K562 (cell line): ENCODE data around the gene OSM. TPM values are rescaled to one million over a fixed set of nuclear protein-coding genes. Genes with fewer than 3 reads are reported as not detected.

Experiments used
- ATAC-seq: fragments of 200-7000 bp; cut with Tn5 transposase; 3 replicates; pipeline ENCODE4 v1.9.1; 2020; ENCODE audit warnings: moderate library complexity
- BruUV-seq: library from RNA; stranded (reverse); fragments of 400-500 nt; replicated peaks from 2 replicates; lab custom pipeline; 2021; lab: Mats Ljungman, UMichigan
- CTCF ChIA-PET: fragments of 300-600 bp; formaldehyde crosslinking; extraction: SDS; loops from one replicate; lab custom pipeline; 2021; ENCODE audit warnings: low intra/inter-chr PET ratio; lab: Yijun Ruan, JAX
- POLR2A ChIA-PET: fragments of 300-600, 350-650 bp; sonication (Branson Sonifier 250); formaldehyde crosslinking; extraction: SDS; loops from one replicate; lab custom pipeline; 2021; ENCODE audit warnings: antibody characterized with exemption, inconsistent platforms; lab: Yijun Ruan, JAX
- DNase-seq, 4 experiments: peaks; one replicate each; pipeline versions ENCODE4 v3.0.0 to v3.0.0-alpha.2; 2011 to 2018; ENCODE audit warnings: low spot score in 3 of 4, mixed read lengths in 3 of 4; ENCODE audit errors: extremely low read depth in 1 of 4
- FAIRE-seq: peaks from 2 replicates; lab custom pipeline; 2011; peaks lifted over from hg19 to GRCh38; lab: Jason Lieb, UNC
- H2AFZ ChIP-seq: 2 replicates; pipeline ENCODE4 v1.6.0; 2011; ENCODE audit warnings: low read depth, low read length, control low read depth, inconsistent platforms
- H3K27ac ChIP-seq: fragments of 200-600 bp; 3 replicates; pipeline ENCODE4 v1.8.0; 2011; ENCODE audit warnings: low read depth, mild to moderate bottlenecking, control low read depth, inconsistent platforms, low read length, moderate library complexity, mixed read lengths; ENCODE audit errors: extremely low read depth
- H3K27me3 ChIP-seq, 2 experiments: fragments of 300-600 bp in 1 of 2; 2 replicates in 1 of 2; 3 replicates in 1 of 2; pipeline versions ENCODE4 v1.6.0 to v1.8.0; 2011; ENCODE audit warnings: inconsistent platforms in 2 of 2, low read length in 2 of 2, mild to moderate bottlenecking in 1 of 2, mixed read lengths in 1 of 2, moderate library complexity in 1 of 2; ENCODE audit not compliant: control insufficient read depth in 2 of 2, insufficient read depth in 2 of 2
- H3K36me3 ChIP-seq: fragments of 300-600 bp; 3 replicates; pipeline ENCODE4 v1.8.0; 2011; ENCODE audit warnings: mild to moderate bottlenecking, low read length, inconsistent platforms; ENCODE audit not compliant: control insufficient read depth, insufficient read depth
- H3K4me1 ChIP-seq, 2 experiments: fragments of 200-600 bp in 1 of 2; replicated peaks in 1 of 2; 2 replicates in 1 of 2; 3 replicates in 1 of 2; pipeline versions ENCODE4 v1.5.1 to v1.8.0; 2011; ENCODE audit warnings: inconsistent platforms in 2 of 2, low read length in 2 of 2, mild to moderate bottlenecking in 1 of 2, mixed read lengths in 1 of 2, moderate library complexity in 1 of 2; ENCODE audit not compliant: control insufficient read depth in 2 of 2, insufficient read depth in 2 of 2
- H3K4me2 ChIP-seq: 2 replicates; pipeline ENCODE4 v1.6.1; 2011; ENCODE audit warnings: low read length, control low read depth, inconsistent platforms, mixed read lengths; ENCODE audit not compliant: insufficient read depth
- H3K4me3 ChIP-seq: fragments of 200-600 bp; sonication (generic), shearing (Covaris generic); 2 replicates; pipeline ENCODE4 v1.5.1; 2016; ENCODE audit warnings: control low read depth, inconsistent platforms
- H3K79me2 ChIP-seq: fragments of 200-600 bp; 3 replicates; pipeline ENCODE4 v1.8.0; 2011; ENCODE audit warnings: low read length, inconsistent platforms; ENCODE audit not compliant: control insufficient read depth, insufficient read depth
- H3K9ac ChIP-seq, 2 experiments: 2 replicates each; pipeline versions ENCODE4 v1.6.0 to v1.6.1; 2011; ENCODE audit warnings: low read depth in 2 of 2, low read length in 2 of 2, control low read depth in 1 of 2, inconsistent platforms in 1 of 2, mild to moderate bottlenecking in 1 of 2, mixed read lengths in 1 of 2; ENCODE audit not compliant: insufficient read depth in 1 of 2
- H3K9me1 ChIP-seq: one replicate; pipeline ENCODE4 v1.6.0; 2011; ENCODE audit warnings: inconsistent platforms, mild to moderate bottlenecking, low read length, moderate library complexity; ENCODE audit not compliant: control insufficient read depth, insufficient read depth
- H3K9me3 ChIP-seq: replicated peaks from 2 replicates; pipeline ENCODE4 v1.5.1; 2011; ENCODE audit warnings: low read depth, low read length, inconsistent platforms; ENCODE audit not compliant: control insufficient read depth, insufficient read depth
- H4K20me1 ChIP-seq: replicated peaks from 2 replicates; pipeline ENCODE4 v1.6.1; 2011; ENCODE audit warnings: low read length, inconsistent platforms, mixed read lengths; ENCODE audit not compliant: control insufficient read depth, insufficient read depth
- CSDE1 ChIP-seq, 2 experiments: fragments of 450-650 bp; IDR thresholded peaks; 2 replicates each; pipeline ENCODE4 v1.6.1; 2016; ENCODE audit warnings: mild to moderate bottlenecking in 1 of 2
- DDX20 ChIP-seq: fragments of 450-650 bp; IDR thresholded peaks from 2 replicates; pipeline ENCODE4 v1.6.1; 2016; ENCODE audit warnings: missing genetic modification characterization, low read depth, mild to moderate bottlenecking, missing compliant biosample characterization, moderate library complexity
- EP300 ChIP-seq: IDR thresholded peaks from 2 replicates; pipeline ENCODE4 v1.6.1; 2012; ENCODE audit warnings: low read length, improper control_type of control experiment
- FOXP1 ChIP-seq: sonication (generic); formaldehyde crosslinking; IDR thresholded peaks from 2 replicates; pipeline ENCODE4 v1.8.0; 2022; ENCODE audit warnings: mild to moderate bottlenecking, missing genetic modification reagents
- GTF2F1 ChIP-seq: IDR thresholded peaks from 2 replicates; pipeline ENCODE4 v1.6.1; 2011; ENCODE audit warnings: low read depth, low read length, improper control_type of control experiment
- HDAC2 ChIP-seq: fragments of 450-650 bp; IDR thresholded peaks from 2 replicates; pipeline ENCODE4 v1.6.1; 2016; ENCODE audit warnings: mild to moderate bottlenecking
- KLF13 ChIP-seq: fragments of 450-650 bp; IDR thresholded peaks from 2 replicates; pipeline ENCODE4 v1.6.1; 2016; ENCODE audit warnings: missing genetic modification characterization, low read depth, mild to moderate bottlenecking, missing compliant biosample characterization, moderate library complexity, borderline replicate concordance
- POLR2H ChIP-seq: IDR thresholded peaks from 2 replicates; pipeline ENCODE4 v1.6.1; 2016; ENCODE audit warnings: missing genetic modification characterization, low read depth, mild to moderate bottlenecking, control low read depth, missing compliant biosample characterization, moderate library complexity
- RBM25 ChIP-seq: fragments of 200-400 bp; formaldehyde crosslinking; IDR thresholded peaks from 2 replicates; pipeline ENCODE4 v1.6.1; 2018; ENCODE audit warnings: low read length, low read depth, moderate library complexity; ENCODE audit not compliant: severe bottlenecking
- SP1 ChIP-seq: sonication (generic); formaldehyde crosslinking; IDR thresholded peaks from 2 replicates; pipeline ENCODE4 v1.8.1; 2022; ENCODE audit warnings: mild to moderate bottlenecking, missing genetic modification reagents
- ZFP36 ChIP-seq: fragments of 150-350 bp; IDR thresholded peaks from 2 replicates; pipeline ENCODE4 v1.6.1; 2018; ENCODE audit warnings: low read length, low read depth; ENCODE audit not compliant: partially characterized antibody
- ZNF134 ChIP-seq: fragments of 250-450 bp; sonication (Bioruptor Pico); conservative IDR thresholded peaks from 2 replicates; pipeline ENCODE4 v1.4.0; 2020
- ZNF445 ChIP-seq: fragments of 250-450 bp; sonication (Bioruptor Pico); IDR thresholded peaks from 2 replicates; pipeline ENCODE4 v1.4.0; 2020; ENCODE audit warnings: low read depth, mild to moderate bottlenecking, moderate library complexity
- ZNF512 ChIP-seq: IDR thresholded peaks from 2 replicates; pipeline ENCODE4 v1.6.1; 2016; ENCODE audit warnings: missing genetic modification characterization, missing compliant biosample characterization
- ZNF586 ChIP-seq: fragments of 450-650 bp; formaldehyde crosslinking; conservative IDR thresholded peaks from 2 replicates; pipeline ENCODE4 v1.4.0; 2020; ENCODE audit warnings: mild to moderate bottlenecking, moderate library complexity
- WGBS: fragments of 100-300 bp; shearing (Covaris generic); methylation state at CpG from one replicate; pipeline ENCODE4 v1.1.6; 2016; ENCODE audit warnings: low coverage, mixed read lengths; ENCODE audit not compliant: insufficient coverage; ENCODE audit errors: missing lambda C conversion rate; 5-methylcytosine and 5-hydroxymethylcytosine counted together
- in situ Hi-C: fragments of 300-500 bp; cut with MboI; formaldehyde crosslinking; loops from 4 replicates; pipeline ENCODE4 v1.15.0; 2018; ENCODE audit warnings: inconsistent platforms, mixed read lengths
- intact Hi-C: fragments of 100-400 bp; cut with micrococcal nuclease; formaldehyde crosslinking; loops from 2 replicates; pipeline ENCODE4 v1.14.2; 2022
- polyA plus RNA-seq, 8 experiments: library from polyadenylated mRNA; depleted of rRNA in 4 of 8; stranded (reverse) in 5 of 8; unstranded in 3 of 8; fragments of >200 nt; fragmentation: Nextera tagmentation in 2 of 8; fragmentation: Illumina TruSeq in 1 of 8; extraction: Ambion mirVana in 2 of 8; extraction: Trizol in 1 of 8; gene quantifications; 2 replicates each; pipeline versions ENCODE4 v1.2.1 to v1.2.3, GENCODE V29; 2011 to 2014; ENCODE audit warnings: inconsistent platforms in 1 of 8, missing spikeins in 1 of 8
- total RNA-seq, 7 experiments: library from RNA; depleted of rRNA in 6 of 7; stranded (reverse); fragments of >200 nt in 6 of 7; fragmentation: Illumina TruSeq in 2 of 7; extraction: Trizol in 2 of 7; gene quantifications; 2 replicates each; pipeline versions ENCODE4 v1.2.1 to v1.2.3, GENCODE V29; 2011 to 2021; ENCODE audit warnings: low replicate concordance in 1 of 7
- TF ChIP-seq, protein P1 (sequence below): sonication (generic); formaldehyde crosslinking; IDR thresholded peaks from 2 replicates; pipeline ENCODE4 v1.4.0; 2020; ENCODE audit warnings: mild to moderate bottlenecking, missing genetic modification reagents
- TF ChIP-seq, protein P2 (sequence below): fragments of 250-450 bp; sonication (Bioruptor Pico); IDR thresholded peaks from 2 replicates; pipeline ENCODE4 v1.4.0; 2020; ENCODE audit warnings: mild to moderate bottlenecking, moderate library complexity, borderline replicate concordance

OSM gene
- total and polyA plus RNA-seq, 9 of the 15 experiments (the other 6 are each of a cell fraction or from before 2014, with no cell fraction given): 0.22 TPM; not detected in 8

DNA sequence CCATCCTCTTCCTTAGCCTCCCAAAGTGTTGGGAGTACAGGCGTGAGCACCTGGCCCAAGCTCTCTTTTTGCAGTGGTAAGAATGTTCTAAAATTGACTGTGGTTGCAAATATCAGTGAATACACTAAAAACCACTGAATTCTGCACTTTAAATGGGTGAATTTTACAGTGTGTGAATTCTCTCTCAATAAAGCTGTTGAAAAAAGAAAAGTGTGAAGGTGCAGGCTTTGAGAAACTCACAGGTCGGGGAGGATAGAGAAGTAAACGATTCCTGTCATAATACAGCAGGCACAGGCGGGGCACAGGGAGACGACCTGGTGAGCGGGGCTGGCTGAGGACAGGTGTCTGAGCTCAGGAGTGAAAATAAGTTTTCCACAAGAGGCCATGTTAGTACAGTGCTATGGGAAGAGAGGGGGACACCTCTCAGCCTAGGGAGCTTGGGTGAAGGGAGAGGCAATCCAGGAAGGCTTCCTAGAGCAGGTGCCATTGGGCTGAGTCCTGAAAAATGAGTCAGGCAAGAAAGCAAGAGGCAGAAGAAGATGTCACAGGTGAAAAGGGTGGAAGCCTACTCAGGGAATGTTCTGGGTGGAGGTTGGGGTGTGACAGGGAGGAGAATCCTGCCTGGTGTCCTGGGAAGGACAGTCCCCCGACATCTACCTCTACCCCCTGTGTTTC is 46.2 kb downstream of the OSM start:
- intact Hi-C loops (no loop called here), in situ Hi-C loops (no loop called here)
- TF ChIP-seq RBM25: peak; percentile 12
- TF ChIP-seq SP1 (CRISPR knock-in tag): no peak
- TF ChIP-seq ZFP36: peak; percentile 91
- no peak for TF ChIP-seq DDX20 (tag)
- no peak for TF ChIP-seq KLF13 (tag)
- no peak for TF ChIP-seq ZNF134 (CRISPR knock-in tag)
- no peak for TF ChIP-seq EP300
- TF ChIP-seq ZNF445 (CRISPR knock-in tag): no peak
- no peak for TF ChIP-seq POLR2H (tag)
- no peak for TF ChIP-seq ZNF586 (CRISPR knock-in tag)
- no peak for TF ChIP-seq CSDE1 (IDR thresholded peaks at IDR 0.05)
- no peak for TF ChIP-seq GTF2F1
- TF ChIP-seq ZNF512 (tag): no peak
- no peak for TF ChIP-seq FOXP1 (CRISPR knock-in tag)
- TF ChIP-seq, protein P1, sequence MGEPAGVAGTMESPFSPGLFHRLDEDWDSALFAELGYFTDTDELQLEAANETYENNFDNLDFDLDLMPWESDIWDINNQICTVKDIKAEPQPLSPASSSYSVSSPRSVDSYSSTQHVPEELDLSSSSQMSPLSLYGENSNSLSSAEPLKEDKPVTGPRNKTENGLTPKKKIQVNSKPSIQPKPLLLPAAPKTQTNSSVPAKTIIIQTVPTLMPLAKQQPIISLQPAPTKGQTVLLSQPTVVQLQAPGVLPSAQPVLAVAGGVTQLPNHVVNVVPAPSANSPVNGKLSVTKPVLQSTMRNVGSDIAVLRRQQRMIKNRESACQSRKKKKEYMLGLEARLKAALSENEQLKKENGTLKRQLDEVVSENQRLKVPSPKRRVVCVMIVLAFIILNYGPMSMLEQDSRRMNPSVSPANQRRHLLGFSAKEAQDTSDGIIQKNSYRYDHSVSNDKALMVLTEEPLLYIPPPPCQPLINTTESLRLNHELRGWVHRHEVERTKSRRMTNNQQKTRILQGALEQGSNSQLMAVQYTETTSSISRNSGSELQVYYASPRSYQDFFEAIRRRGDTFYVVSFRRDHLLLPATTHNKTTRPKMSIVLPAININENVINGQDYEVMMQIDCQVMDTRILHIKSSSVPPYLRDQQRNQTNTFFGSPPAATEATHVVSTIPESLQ: no peak
- TF ChIP-seq HDAC2: no peak
- TF ChIP-seq, protein P2, sequence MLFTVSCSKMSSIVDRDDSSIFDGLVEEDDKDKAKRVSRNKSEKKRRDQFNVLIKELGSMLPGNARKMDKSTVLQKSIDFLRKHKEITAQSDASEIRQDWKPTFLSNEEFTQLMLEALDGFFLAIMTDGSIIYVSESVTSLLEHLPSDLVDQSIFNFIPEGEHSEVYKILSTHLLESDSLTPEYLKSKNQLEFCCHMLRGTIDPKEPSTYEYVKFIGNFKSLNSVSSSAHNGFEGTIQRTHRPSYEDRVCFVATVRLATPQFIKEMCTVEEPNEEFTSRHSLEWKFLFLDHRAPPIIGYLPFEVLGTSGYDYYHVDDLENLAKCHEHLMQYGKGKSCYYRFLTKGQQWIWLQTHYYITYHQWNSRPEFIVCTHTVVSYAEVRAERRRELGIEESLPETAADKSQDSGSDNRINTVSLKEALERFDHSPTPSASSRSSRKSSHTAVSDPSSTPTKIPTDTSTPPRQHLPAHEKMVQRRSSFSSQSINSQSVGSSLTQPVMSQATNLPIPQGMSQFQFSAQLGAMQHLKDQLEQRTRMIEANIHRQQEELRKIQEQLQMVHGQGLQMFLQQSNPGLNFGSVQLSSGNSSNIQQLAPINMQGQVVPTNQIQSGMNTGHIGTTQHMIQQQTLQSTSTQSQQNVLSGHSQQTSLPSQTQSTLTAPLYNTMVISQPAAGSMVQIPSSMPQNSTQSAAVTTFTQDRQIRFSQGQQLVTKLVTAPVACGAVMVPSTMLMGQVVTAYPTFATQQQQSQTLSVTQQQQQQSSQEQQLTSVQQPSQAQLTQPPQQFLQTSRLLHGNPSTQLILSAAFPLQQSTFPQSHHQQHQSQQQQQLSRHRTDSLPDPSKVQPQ (CRISPR knock-in tag): no peak
- no peak for FAIRE-seq
- Histone ChIP-seq H3K36me3 (no peaks in the 10 kb centered on the region), H3K9ac (no peak overlapping the region), H3K79me2 (no peaks in the 10 kb centered on the region), H3K4me1 (peaks cover 18 to 37% of the 10 kb centered on the region in 2 experiments; a peak in 4 of 5 replicates), H3K27me3 (peaks cover 0 to 37% of the 10 kb centered on the region in 2 experiments; a peak in 2 of 5 replicates), H3K9me3 (no peaks in the 10 kb centered on the region), H2AFZ (no peak overlapping the region), H4K20me1 (0 out of 2 replicates have a peak, but pooled peaks cover 3% of the 10 kb centered on the region), H3K9me1 (no peaks in the 10 kb centered on the region), H3K27ac (no peak overlapping the region), H3K4me2 (no peak overlapping the region), H3K4me3 (no peak overlapping the region)
- ATAC-seq: no peak
- ChIA-PET POLR2A (interaction anchor here (1.5 kb wide), 1 partner anchor 31 kb away, joined by 4 read pairs; no protein-coding TSS in a partner anchor), CTCF (no interaction called here)
- 35% methylated on average over 7 of the region's 7 CpGs for WGBS
- DNase-seq: no peak
- BruUV-seq: no TSS peak
